Peyer's patch (tissue), 4 donors: ENCODE measurements around the gene LYRM9.

Source experiments
- CTCF ChIP-seq, 6 experiments: fragments of 450-650 bp in 4 of 6; fragments of 200-600 bp in 2 of 6; sonication (generic) in 1 of 6; IDR thresholded peaks; one replicate each; pipeline ENCODE4 v1.5.1; 2017 to 2019; ENCODE audit warnings: antibody characterized with exemption in 6 of 6, mild to moderate bottlenecking in 3 of 6, moderate library complexity in 1 of 6
- POLR2A ChIP-seq, 2 donors: fragments of 450-650 bp; IDR thresholded peaks; one replicate each; pipeline ENCODE4 v1.5.1; 2017; ENCODE audit warnings: antibody characterized with exemption in 2 of 2, mild to moderate bottlenecking in 2 of 2, moderate library complexity in 2 of 2

- TF ChIP-seq CTCF (IDR thresholded peaks at IDR 0.05), result no peak
- no peak for TF ChIP-seq POLR2A (IDR thresholded peaks at IDR 0.05)
Measured at GRCh38 chr17:27938241-27938640, 45.1 kb upstream of the LYRM9 start.
